PC-9 (cell line): ENCODE results near the gene ZNF284. TPM values are rescaled to one million over a fixed set of nuclear protein-coding genes. Genes with fewer than 3 reads are reported as not detected.

Experiments
- BruUV-seq: library from RNA; stranded (reverse); fragments of 400-500 nt; replicated peaks from 2 replicates; lab custom pipeline; 2021; lab: Mats Ljungman, UMichigan
- CTCF ChIA-PET: fragments of 300-600 bp; sonication (Branson Sonifier 250); formaldehyde crosslinking; loops from one replicate; lab custom pipeline; 2022; ENCODE audit warnings: antibody characterized with exemption; lab: Charles Lee
- POLR2A ChIA-PET: fragments of 300-600 bp; sonication (Branson Sonifier 250); formaldehyde crosslinking; loops from one replicate; lab custom pipeline; 2022; ENCODE audit warnings: antibody characterized with exemption; ENCODE audit not compliant: unreplicated experiment; lab: Charles Lee
- DNase-seq, 2 experiments: peaks; one replicate each; pipeline versions ENCODE4 v3.0.0 to v3.0.0-alpha.2; 2015 to 2022; ENCODE audit warnings: mixed read lengths in 1 of 2
- H2AFZ ChIP-seq: fragments of 200-600 bp; sonication (generic); 2 replicates; pipeline ENCODE4 v1.8.1; 2017; ENCODE audit warnings: antibody characterized with exemption
- H3F3A ChIP-seq: fragments of 200-600 bp; sonication (generic); 2 replicates; pipeline ENCODE4 v1.8.1; 2017; ENCODE audit warnings: antibody characterized with exemption, mild to moderate bottlenecking, low read depth; ENCODE audit not compliant: insufficient read depth
- H3K27ac ChIP-seq: fragments of 200-600 bp; sonication (generic); 2 replicates; pipeline ENCODE4 v1.6.1; 2016; ENCODE audit warnings: mixed run types
- H3K27me3 ChIP-seq: fragments of 200-600 bp; sonication (generic); 2 replicates; pipeline ENCODE4 v1.6.1; 2016; ENCODE audit warnings: low read depth, mixed run types; ENCODE audit not compliant: insufficient read depth
- H3K36me3 ChIP-seq: fragments of 200-600 bp; sonication (generic); 2 replicates; pipeline ENCODE4 v1.6.1; 2016; ENCODE audit warnings: low read depth, mixed run types
- H3K4me1 ChIP-seq: fragments of 200-600 bp; sonication (generic); replicated peaks from 2 replicates; pipeline ENCODE4 v1.6.1; 2016; ENCODE audit warnings: mixed run types; ENCODE audit not compliant: insufficient read depth
- H3K4me2 ChIP-seq: fragments of 200-600 bp; sonication (generic); 2 replicates; pipeline ENCODE4 v1.6.1; 2017; ENCODE audit warnings: mixed run types
- H3K4me3 ChIP-seq: fragments of 200-600 bp; sonication (generic); 2 replicates; pipeline ENCODE4 v1.6.1; 2016; ENCODE audit warnings: mixed run types
- H3K79me2 ChIP-seq: fragments of 200-600 bp; sonication (generic); 2 replicates; pipeline ENCODE4 v1.6.1; 2017; ENCODE audit warnings: low read depth, mixed run types
- H3K9me2 ChIP-seq: fragments of 200-600 bp; sonication (generic); 2 replicates; pipeline ENCODE4 v1.8.1; 2017; ENCODE audit warnings: mild to moderate bottlenecking; ENCODE audit not compliant: insufficient read depth
- H3K9me3 ChIP-seq: fragments of 200-600 bp; sonication (generic); 2 replicates; pipeline ENCODE4 v1.8.1; 2016; ENCODE audit warnings: low read depth; ENCODE audit not compliant: insufficient read depth
- H4K20me1 ChIP-seq: fragments of 200-600 bp; sonication (generic); 2 replicates; pipeline ENCODE4 v1.8.1; 2017; ENCODE audit not compliant: insufficient read depth
- CTCF ChIP-seq: fragments of 200-600 bp; sonication (generic); conservative IDR thresholded peaks from 2 replicates; pipeline ENCODE4 v1.6.1; 2017; ENCODE audit warnings: mixed run types, antibody characterized with exemption, mild to moderate bottlenecking, moderate library complexity
- EZH2 ChIP-seq: fragments of 200-600 bp; sonication (generic); IDR thresholded peaks from 2 replicates; pipeline ENCODE4 v1.8.0; 2017; ENCODE audit warnings: antibody characterized with exemption, low read depth
- intact Hi-C: fragments of 100-400 bp; cut with micrococcal nuclease; formaldehyde crosslinking; loops from one replicate; pipeline ENCODE4 v1.10.0; 2022; ENCODE audit not compliant: unreplicated experiment
- total RNA-seq: library from RNA; stranded (reverse); gene quantifications from 2 replicates; pipeline ENCODE4 v1.2.3, GENCODE V29; 2021

ZNF284 gene
- total RNA-seq, 1 experiment from 2014 or later, result 2.0 TPM

GRCh38 chr19:44051650-44052402 lies 20.1 kb upstream of the ZNF284 start, which contains the start of gene ZNF223:
Gene ZNF223 (plus strand): TSS chr19:44052036. CDS start chr19:44055177, 3,141 bp downstream.
- Histone ChIP-seq H3K4me3 (peak within 1 kb of the TSS; percentile 64), H2AFZ (peak within 1 kb of the TSS; percentile 93), H3F3A (peaks cover 16% of the 10 kb centered on the region; the same call in 1 of the 2 replicates), H3K27ac (peak within 1 kb of the TSS; percentile 42), H4K20me1 (no peaks in the 10 kb centered on the region), H3K4me2 (peak within 1 kb of the TSS; percentile 83), H3K4me1 (peaks cover 17% of the 10 kb centered on the region), H3K9me3 (peaks cover 9% of the 10 kb centered on the region; the same call in 1 of the 2 replicates), H3K27me3 (no peaks in the 10 kb centered on the region), H3K9me2 (no peaks in the 10 kb centered on the region), H3K36me3 (0 out of 2 replicates have a peak, but pooled peaks cover 2% of the 10 kb centered on the region), H3K79me2 (peaks cover 7% of the 10 kb centered on the region; the same call in 1 of the 2 replicates)
- POLR2A ChIA-PET, result interaction anchor here (0.6 to 1.1 kb wide), 4 partner anchors 36 to 383 kb away, joined by 3 to 7 read pairs (median 6); partner anchors contain the start of gene ZNF283
- intact Hi-C loops, result loop anchor here (1.0 to 5.0 kb wide), 7 partner anchors 21 to 115 kb away; partner anchors contain the start of genes ZNF155, ZNF222, ZNF224 and ZNF225
- BruUV-seq, result no TSS peak
- DNase-seq, result peak; percentile 94 to 97
- no peak for TF ChIP-seq CTCF
- no peak for TF ChIP-seq EZH2
- CTCF ChIA-PET, result interaction anchor here (0.6 kb wide), 1 partner anchor 211 kb away, joined by 3 read pairs; no protein-coding TSS in a partner anchor

GRCh38 chr19:44055870-44056269 lies 16.1 kb upstream of the ZNF284 start:
- H3K36me3 ChIP-seq, result peaks cover 9% of the 10 kb centered on the region; the same call in 1 of the 2 replicates
- no peaks in the 10 kb centered on the region for H3K27me3 ChIP-seq
- peaks cover 5% of the 10 kb centered on the region; the same call in 1 of the 2 replicates for H3F3A ChIP-seq
- H4K20me1 ChIP-seq, result no peaks in the 10 kb centered on the region
- POLR2A ChIA-PET, result no interaction called here
- peaks cover 7% of the 10 kb centered on the region; the same call in 1 of the 2 replicates for H3K79me2 ChIP-seq
- H3K4me2 ChIP-seq, result no peak overlapping the region
- H3K9me2 ChIP-seq, result no peaks in the 10 kb centered on the region
- peaks cover 7% of the 10 kb centered on the region; the same call in 1 of the 2 replicates for H3K4me1 ChIP-seq
- no peak overlapping the region for H3K27ac ChIP-seq
- no peak overlapping the region for H2AFZ ChIP-seq
- DNase-seq, result no peak
- BruUV-seq, result no TSS peak
- H3K4me3 ChIP-seq, result no peak overlapping the region
- CTCF ChIA-PET, result no interaction called here
- H3K9me3 ChIP-seq, result 0 out of 2 replicates have a peak, but pooled peaks cover 5% of the 10 kb centered on the region
- TF ChIP-seq CTCF, result no peak
- no peak for TF ChIP-seq EZH2
- intact Hi-C loops, result no loop called here

GRCh38 chr19:44059229-44059628 lies 12.7 kb upstream of the ZNF284 start:
- intact Hi-C loops, result no loop called here
- Histone ChIP-seq H3K9me3 (0 out of 2 replicates have a peak, but pooled peaks cover 6% of the 10 kb centered on the region), H3K4me2 (no peak overlapping the region), H3K79me2 (no peaks in the 10 kb centered on the region), H3K4me3 (no peak overlapping the region), H3K9me2 (no peaks in the 10 kb centered on the region), H3K27ac (no peak overlapping the region), H3K27me3 (no peaks in the 10 kb centered on the region), H3F3A (no peaks in the 10 kb centered on the region), H3K36me3 (peaks cover 20% of the 10 kb centered on the region; the same call in 1 of the 2 replicates), H3K4me1 (no peaks in the 10 kb centered on the region), H2AFZ (no peak overlapping the region), H4K20me1 (no peaks in the 10 kb centered on the region)
- no TSS peak for BruUV-seq
- CTCF ChIA-PET, result no interaction called here
- POLR2A ChIA-PET, result no interaction called here
- DNase-seq, result no peak
- TF ChIP-seq EZH2 (no peak), CTCF (no peak)
